ENCODE results near the gene ABHD12B.

The ABHD12B gene

DNA sequence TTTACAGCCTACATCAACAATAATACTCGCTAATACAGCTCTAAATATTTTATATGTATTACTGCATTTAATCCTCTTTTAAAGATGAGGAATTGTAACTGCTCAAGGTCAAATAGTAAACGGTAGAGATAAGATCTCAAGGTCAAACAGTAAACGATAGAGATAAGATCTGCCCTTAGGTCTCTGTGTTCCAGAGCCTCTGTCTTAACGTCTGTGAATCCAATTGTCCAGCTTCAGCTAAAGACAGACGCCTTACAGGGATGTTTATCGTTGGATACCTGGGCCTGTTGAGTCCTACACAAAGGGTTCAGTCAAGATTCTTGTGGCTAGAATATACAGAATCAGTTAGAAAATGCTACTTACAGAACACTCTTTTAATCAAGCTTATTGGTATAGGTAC, 52.4 kb downstream of the ABHD12B start:
- Histone ChIP-seq H3K27me3 (ENCODE audit: control insufficient read depth in 3 of 3, insufficient read depth in 3 of 3, low read depth in 1 of 3, low read length in 3 of 3) (no peaks in the 10 kb centered on the region), H4K91ac (ENCODE audit: low read depth, low read length, poor library complexity) (no peak overlapping the region), H2AK5ac (ENCODE audit: low read depth, low read length) (no peak overlapping the region), H3K4me1 (ENCODE audit: control insufficient read depth in 2 of 2, insufficient read depth in 1 of 2, low read depth in 1 of 2, low read length in 2 of 2) (peaks cover 7 to 8% of the 10 kb centered on the region in 2 donors), H3K4me3 (ENCODE audit: low read length in 2 of 2) (no peak overlapping the region), H2BK12ac (ENCODE audit: low read length) (no peak overlapping the region), H4K8ac (ENCODE audit: low read depth, low read length) (no peak overlapping the region), H2AFZ (ENCODE audit: low read length) (no peak overlapping the region), H3K79me1 (ENCODE audit: low read depth, low read length) (no peaks in the 10 kb centered on the region), H3K14ac (ENCODE audit: low read length) (no peak overlapping the region), H3K23ac (ENCODE audit: low read depth, low read length, poor library complexity) (no peak overlapping the region), H3K4ac (ENCODE audit: low read length) (no peak overlapping the region), H3K9ac (ENCODE audit: low read depth, low read length, poor library complexity) (no peak overlapping the region), H3K4me2 (ENCODE audit: insufficient read depth, low read length, poor library complexity, severe bottlenecking) (no peak overlapping the region), H2BK15ac (ENCODE audit: low read length) (no peak overlapping the region), H3K27ac (replicated peaks; ENCODE audit: low read length) (no peak overlapping the region), H3K18ac (ENCODE audit: low read length) (no peak overlapping the region), H2BK5ac (ENCODE audit: low read length) (no peak overlapping the region), H2BK120ac (ENCODE audit: low read depth, low read length) (no peak overlapping the region), H3K36me3 (replicated peaks in 1 of 2; ENCODE audit: control insufficient read depth in 2 of 2, insufficient read depth in 2 of 2, low read length in 2 of 2) (peaks cover 0 to 11% of the 10 kb centered on the region in 2 donors), H3K9me3 (replicated peaks in 1 of 2; ENCODE audit: control insufficient read depth in 2 of 2, insufficient read depth in 1 of 2, low read depth in 1 of 2, low read length in 2 of 2) (no peaks in the 10 kb centered on the region)
- DNase-seq (ENCODE audit: low spot score) = no peak
- WGBS, 2 donors (ENCODE audit: extremely low coverage in 2 of 2, insufficient read length in 2 of 2, insufficient replicate concordance in 1 of 2) = no CpG with 5 or more reads among the region's 6 CpGs

DNA sequence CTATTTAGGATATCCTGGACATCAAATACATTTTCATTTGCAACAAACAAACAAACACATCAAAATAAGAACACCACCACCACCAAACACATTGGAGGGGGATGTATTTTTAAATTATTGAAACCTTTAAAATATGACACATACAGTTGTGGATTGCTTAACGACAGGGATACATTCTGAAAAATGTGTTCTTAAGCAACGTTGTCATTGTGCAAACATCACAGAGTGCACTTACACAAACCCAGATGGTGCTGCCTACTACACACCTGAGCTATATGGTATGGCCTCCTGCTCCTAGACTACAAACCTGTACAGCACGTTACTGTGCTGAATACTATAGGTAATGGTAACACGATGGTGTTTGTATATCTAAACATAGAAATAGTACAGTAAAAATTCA, 53.0 kb downstream of the ABHD12B start:
- H3K9me3 ChIP-seq (replicated peaks in 1 of 2; ENCODE audit: control insufficient read depth in 2 of 2, insufficient read depth in 1 of 2, low read depth in 1 of 2, low read length in 2 of 2) = no peaks in the 10 kb centered on the region
- H3K18ac ChIP-seq (ENCODE audit: low read length) = no peak overlapping the region
- no peak overlapping the region for H4K8ac ChIP-seq (ENCODE audit: low read depth, low read length)
- H3K4me1 ChIP-seq (ENCODE audit: control insufficient read depth in 2 of 2, insufficient read depth in 1 of 2, low read depth in 1 of 2, low read length in 2 of 2) = peaks cover 7 to 8% of the 10 kb centered on the region in 2 donors
- H2BK15ac ChIP-seq (ENCODE audit: low read length) = no peak overlapping the region
- no peak overlapping the region for H3K9ac ChIP-seq (ENCODE audit: low read depth, low read length, poor library complexity)
- H3K27me3 ChIP-seq (ENCODE audit: control insufficient read depth in 3 of 3, insufficient read depth in 3 of 3, low read depth in 1 of 3, low read length in 3 of 3) = no peaks in the 10 kb centered on the region
- DNase-seq (ENCODE audit: low spot score) = no peak
- H3K4me2 ChIP-seq (ENCODE audit: insufficient read depth, low read length, poor library complexity, severe bottlenecking) = no peak overlapping the region
- no peak overlapping the region for H3K4ac ChIP-seq (ENCODE audit: low read length)
- H3K27ac ChIP-seq (replicated peaks; ENCODE audit: low read length) = no peak overlapping the region
- H3K14ac ChIP-seq (ENCODE audit: low read length) = no peak overlapping the region
- H2BK5ac ChIP-seq (ENCODE audit: low read length) = no peak overlapping the region
- no CpG with 5 or more reads among the region's 4 CpGs for WGBS, 2 donors (ENCODE audit: extremely low coverage in 2 of 2, insufficient read length in 2 of 2, insufficient replicate concordance in 1 of 2)
- H2BK12ac ChIP-seq (ENCODE audit: low read length) = no peak overlapping the region
- H3K79me1 ChIP-seq (ENCODE audit: low read depth, low read length) = no peaks in the 10 kb centered on the region
- H4K91ac ChIP-seq (ENCODE audit: low read depth, low read length, poor library complexity) = no peak overlapping the region
- H3K4me3 ChIP-seq (ENCODE audit: low read length in 2 of 2) = no peak overlapping the region
- peaks cover 0 to 11% of the 10 kb centered on the region in 2 donors for H3K36me3 ChIP-seq (replicated peaks in 1 of 2; ENCODE audit: control insufficient read depth in 2 of 2, insufficient read depth in 2 of 2, low read length in 2 of 2)
- no peak overlapping the region for H2AFZ ChIP-seq (ENCODE audit: low read length)
- H2AK5ac ChIP-seq (ENCODE audit: low read depth, low read length) = no peak overlapping the region
- no peak overlapping the region for H2BK120ac ChIP-seq (ENCODE audit: low read depth, low read length)
- H3K23ac ChIP-seq (ENCODE audit: low read depth, low read length, poor library complexity) = no peak overlapping the region

DNA sequence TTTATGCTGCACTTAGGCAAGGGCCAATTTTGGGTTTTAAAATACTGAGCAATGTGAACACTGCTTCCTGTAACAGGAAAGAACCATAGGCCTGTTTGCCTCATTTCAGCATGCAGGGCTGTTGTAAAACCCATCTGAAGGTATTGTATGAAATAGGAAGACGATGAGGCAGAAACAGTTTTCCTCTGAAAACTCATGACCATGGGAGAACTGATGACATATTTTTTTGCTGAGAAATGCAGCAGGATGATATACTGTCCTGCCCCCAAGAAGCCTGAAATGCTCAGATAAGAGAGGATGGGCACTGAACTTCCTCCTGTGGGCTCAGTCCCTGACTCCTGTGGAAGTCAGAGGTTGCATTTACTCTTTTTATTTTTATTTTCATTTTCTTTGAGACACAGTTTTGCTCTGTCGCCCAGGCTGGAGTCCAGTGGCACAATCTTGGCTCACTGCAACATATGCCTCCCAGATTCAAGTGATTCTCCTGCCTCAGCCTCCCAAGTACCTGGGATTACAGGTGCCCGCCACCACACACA, 55.1 kb downstream of the ABHD12B start:
- Histone ChIP-seq H3K4me3 (ENCODE audit: low read length in 2 of 2) (no peak overlapping the region), H2BK120ac (ENCODE audit: low read depth, low read length) (no peak overlapping the region), H3K9me3 (replicated peaks in 1 of 2; ENCODE audit: control insufficient read depth in 2 of 2, insufficient read depth in 1 of 2, low read depth in 1 of 2, low read length in 2 of 2) (no peaks in the 10 kb centered on the region), H3K18ac (ENCODE audit: low read length) (no peak overlapping the region), H3K9ac (ENCODE audit: low read depth, low read length, poor library complexity) (no peak overlapping the region), H2AFZ (ENCODE audit: low read length) (no peak overlapping the region), H4K91ac (ENCODE audit: low read depth, low read length, poor library complexity) (no peak overlapping the region), H2AK5ac (ENCODE audit: low read depth, low read length) (no peak overlapping the region), H3K27ac (replicated peaks; ENCODE audit: low read length) (no peak overlapping the region), H3K4ac (ENCODE audit: low read length) (no peak overlapping the region), H2BK12ac (ENCODE audit: low read length) (no peak overlapping the region), H4K8ac (ENCODE audit: low read depth, low read length) (no peak overlapping the region), H3K14ac (ENCODE audit: low read length) (no peak overlapping the region), H3K4me1 (ENCODE audit: control insufficient read depth in 2 of 2, insufficient read depth in 1 of 2, low read depth in 1 of 2, low read length in 2 of 2) (peaks cover 0 to 2% of the 10 kb centered on the region in 2 donors), H3K79me1 (ENCODE audit: low read depth, low read length) (no peaks in the 10 kb centered on the region), H3K4me2 (ENCODE audit: insufficient read depth, low read length, poor library complexity, severe bottlenecking) (no peak overlapping the region), H2BK15ac (ENCODE audit: low read length) (no peak overlapping the region), H3K27me3 (ENCODE audit: control insufficient read depth in 3 of 3, insufficient read depth in 3 of 3, low read depth in 1 of 3, low read length in 3 of 3) (no peaks in the 10 kb centered on the region), H3K36me3 (replicated peaks in 1 of 2; ENCODE audit: control insufficient read depth in 2 of 2, insufficient read depth in 2 of 2, low read length in 2 of 2) (peaks cover 0 to 16% of the 10 kb centered on the region in 2 donors), H3K23ac (ENCODE audit: low read depth, low read length, poor library complexity) (no peak overlapping the region), H2BK5ac (ENCODE audit: low read length) (no peak overlapping the region)
- DNase-seq (ENCODE audit: low spot score) = no peak
- no CpG with 5 or more reads among the region's 3 CpGs for WGBS, 2 donors (ENCODE audit: extremely low coverage in 2 of 2, insufficient read length in 2 of 2, insufficient replicate concordance in 1 of 2)

DNA sequence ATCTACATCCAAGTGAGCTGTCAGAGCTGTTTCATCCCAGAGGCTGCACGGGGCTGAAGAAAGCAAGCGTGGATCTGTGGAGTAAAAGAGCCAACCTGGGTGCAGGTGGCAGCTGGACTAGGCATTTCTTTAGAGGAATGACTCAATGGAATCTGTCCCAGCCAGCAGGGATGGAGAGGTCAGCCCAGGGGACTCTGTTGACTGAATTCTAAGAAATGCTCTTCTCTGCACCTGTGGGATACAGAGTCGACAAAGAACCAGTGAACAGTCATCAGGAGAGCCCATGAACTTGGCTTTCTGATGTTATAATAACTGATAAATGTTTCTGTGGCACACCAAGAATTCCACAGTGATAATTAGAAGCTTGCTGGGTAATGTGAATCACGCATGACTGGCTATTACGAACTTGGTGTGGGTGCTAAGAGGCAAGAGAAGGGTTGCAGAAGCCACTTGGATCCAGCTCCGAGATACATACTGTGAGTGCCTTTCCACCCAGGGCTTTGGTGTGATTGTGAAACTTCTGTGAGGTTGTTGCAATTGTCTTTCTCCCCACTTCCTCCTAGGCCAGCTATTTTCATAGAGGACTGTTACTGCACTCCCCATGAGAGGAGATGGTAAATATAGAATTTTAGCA, 56.3 kb downstream of the ABHD12B start:
- DNase-seq (ENCODE audit: low spot score) = no peak

More for the DNA sequence above, 56.3 kb downstream of the ABHD12B start:
- Histone ChIP-seq H3K4me3 (ENCODE audit: low read length in 2 of 2) (no peak overlapping the region), H3K27ac (replicated peaks; ENCODE audit: low read length) (no peak overlapping the region), H2BK12ac (ENCODE audit: low read length) (no peak overlapping the region), H2BK5ac (ENCODE audit: low read length) (no peak overlapping the region), H3K9me3 (replicated peaks in 1 of 2; ENCODE audit: control insufficient read depth in 2 of 2, insufficient read depth in 1 of 2, low read depth in 1 of 2, low read length in 2 of 2) (no peaks in the 10 kb centered on the region), H2BK15ac (ENCODE audit: low read length) (no peak overlapping the region), H3K27me3 (ENCODE audit: control insufficient read depth in 3 of 3, insufficient read depth in 3 of 3, low read depth in 1 of 3, low read length in 3 of 3) (no peaks in the 10 kb centered on the region), H3K9ac (ENCODE audit: low read depth, low read length, poor library complexity) (no peak overlapping the region), H3K23ac (ENCODE audit: low read depth, low read length, poor library complexity) (no peak overlapping the region), H2AK5ac (ENCODE audit: low read depth, low read length) (no peak overlapping the region), H4K8ac (ENCODE audit: low read depth, low read length) (no peak overlapping the region), H2AFZ (ENCODE audit: low read length) (no peak overlapping the region), H3K4me2 (ENCODE audit: insufficient read depth, low read length, poor library complexity, severe bottlenecking) (no peak overlapping the region), H3K79me1 (ENCODE audit: low read depth, low read length) (no peaks in the 10 kb centered on the region), H3K4me1 (ENCODE audit: control insufficient read depth in 2 of 2, insufficient read depth in 1 of 2, low read depth in 1 of 2, low read length in 2 of 2) (no peaks in the 10 kb centered on the region), H3K4ac (ENCODE audit: low read length) (no peak overlapping the region), H3K36me3 (replicated peaks in 1 of 2; ENCODE audit: control insufficient read depth in 2 of 2, insufficient read depth in 2 of 2, low read length in 2 of 2) (peaks cover 0 to 12% of the 10 kb centered on the region in 2 donors), H2BK120ac (ENCODE audit: low read depth, low read length) (no peak overlapping the region), H3K18ac (ENCODE audit: low read length) (no peak overlapping the region), H4K91ac (ENCODE audit: low read depth, low read length, poor library complexity) (no peak overlapping the region), H3K14ac (ENCODE audit: low read length) (no peak overlapping the region)
- WGBS, 2 donors (ENCODE audit: extremely low coverage in 2 of 2, insufficient read length in 2 of 2, insufficient replicate concordance in 1 of 2) = no CpG with 5 or more reads among the region's 6 CpGs

All from neuronal stem cell (in vitro differentiated cells).